Endothelial cell of umbilical vein (primary cell): Measurements from ENCODE around the gene CAMLG. TPM values are rescaled to one million over a fixed set of nuclear protein-coding genes. Genes with fewer than 3 reads are reported as not detected.

Experiments
- BruUV-seq: library from RNA; stranded (reverse); fragments of 400-500 nt; replicated peaks from 2 replicates; lab custom pipeline; 2021; lab: Mats Ljungman, UMichigan
- CTCF ChIA-PET: fragments of 300-600, 350-600 bp; sonication (Branson Sonifier 250); formaldehyde crosslinking; loops from one replicate; lab custom pipeline; 2021; ENCODE audit warnings: antibody characterized with exemption, inconsistent platforms; lab: Charles Lee
- POLR2A ChIA-PET: fragments of 300-600, 350-600 bp; sonication (Branson Sonifier 250); formaldehyde crosslinking; loops from one replicate; lab custom pipeline; 2021; ENCODE audit warnings: antibody characterized with exemption, inconsistent platforms; lab: Charles Lee
- DNase-seq: peaks from one replicate; pipeline ENCODE4 v3.0.0-alpha.2; 2011; ENCODE audit warnings: low read depth, low spot score
- FAIRE-seq: peaks from 2 replicates; lab custom pipeline; 2011; peaks lifted over from hg19 to GRCh38; lab: Jason Lieb, UNC
- H2AFZ ChIP-seq: 2 replicates; pipeline ENCODE4 v1.6.0; 2012; ENCODE audit warnings: low read depth, low read length, control low read depth, inconsistent platforms
- H3K27ac ChIP-seq: 2 replicates; pipeline ENCODE4 v1.5.1; 2011; ENCODE audit warnings: low read depth, mild to moderate bottlenecking, control low read depth, low read length, moderate library complexity; ENCODE audit not compliant: insufficient read depth
- H3K27me3 ChIP-seq, 2 experiments: 2 replicates each; pipeline versions ENCODE4 v1.6.0 to v1.6.1; 2011; ENCODE audit warnings: low read length in 2 of 2, mixed read lengths in 1 of 2; ENCODE audit not compliant: control insufficient read depth in 2 of 2, insufficient read depth in 2 of 2
- H3K36me3 ChIP-seq, 2 experiments: 2 replicates in 1 of 2; 3 replicates in 1 of 2; pipeline ENCODE4 v1.5.1; 2011; ENCODE audit warnings: low read length in 2 of 2, mild to moderate bottlenecking in 1 of 2, moderate library complexity in 1 of 2; ENCODE audit not compliant: control insufficient read depth in 2 of 2, insufficient read depth in 2 of 2; ENCODE audit errors: extremely low read depth in 1 of 2
- H3K4me1 ChIP-seq: 3 replicates; pipeline ENCODE4 v1.5.1; 2011; ENCODE audit warnings: mild to moderate bottlenecking, low read length; ENCODE audit not compliant: control insufficient read depth, insufficient read depth; ENCODE audit errors: extremely low read depth
- H3K4me2 ChIP-seq: 2 replicates; pipeline ENCODE4 v1.6.1; 2011; ENCODE audit warnings: low read length, control low read depth, mixed read lengths; ENCODE audit not compliant: insufficient read depth
- H3K4me3 ChIP-seq, 3 experiments: fragments of 200-600 bp in 1 of 3; sonication (generic), shearing (Covaris generic) in 1 of 3; replicated peaks in 1 of 3; 2 replicates each; pipeline ENCODE4 v1.5.1; 2011 to 2016; ENCODE audit warnings: control low read depth in 3 of 3, low read length in 3 of 3, mild to moderate bottlenecking in 2 of 3, inconsistent platforms in 1 of 3, low read depth in 1 of 3, moderate library complexity in 1 of 3; ENCODE audit not compliant: insufficient read depth in 1 of 3
- H3K79me2 ChIP-seq: 2 replicates; pipeline ENCODE4 v1.6.0; 2012; ENCODE audit warnings: low read length, inconsistent platforms; ENCODE audit not compliant: control insufficient read depth, insufficient read depth
- H3K9ac ChIP-seq: replicated peaks from 2 replicates; pipeline ENCODE3; 2011; ENCODE audit warnings: low read length, control low read depth; ENCODE audit not compliant: insufficient read depth; ENCODE audit errors: extremely low read depth
- H3K9me1 ChIP-seq: replicated peaks from 3 replicates; pipeline ENCODE4 v1.6.0; 2011; ENCODE audit warnings: mild to moderate bottlenecking, low read length; ENCODE audit not compliant: control insufficient read depth, insufficient read depth; ENCODE audit errors: extremely low read depth
- H3K9me3 ChIP-seq: replicated peaks from 2 replicates; pipeline ENCODE4 v1.5.1; 2012; ENCODE audit warnings: low read length, inconsistent platforms; ENCODE audit not compliant: control insufficient read depth, insufficient read depth
- H4K20me1 ChIP-seq: replicated peaks from 2 replicates; pipeline ENCODE3; 2011; ENCODE audit warnings: mild to moderate bottlenecking, low read length; ENCODE audit not compliant: control insufficient read depth, insufficient read depth; ENCODE audit errors: extremely low read depth
- CTCF ChIP-seq, 2 donors: IDR thresholded peaks; 1 replicate in 1 of 2; 2 replicates in 1 of 2; pipeline ENCODE4 v1.5.1; 2011; ENCODE audit warnings: low read length in 2 of 2, mild to moderate bottlenecking in 2 of 2, moderate library complexity in 2 of 2, control low read depth in 1 of 2, inconsistent platforms in 1 of 2, low read depth in 1 of 2; ENCODE audit not compliant: insufficient read depth in 1 of 2; ENCODE audit errors: extremely low read depth in 1 of 2
- EZH2 ChIP-seq: IDR thresholded peaks from 2 replicates; pipeline ENCODE4 v1.6.1; 2012; ENCODE audit warnings: borderline replicate concordance, low read depth, mild to moderate bottlenecking, moderate library complexity, low read length, inconsistent platforms; ENCODE audit not compliant: severe bottlenecking
- FOS ChIP-seq: IDR thresholded peaks from 2 replicates; pipeline ENCODE4 v1.6.1; 2011; ENCODE audit warnings: mild to moderate bottlenecking, low read length, moderate library complexity, borderline replicate concordance; ENCODE audit not compliant: insufficient read depth
- GATA2 ChIP-seq: IDR thresholded peaks from 2 replicates; pipeline ENCODE4 v1.7.0; 2011; ENCODE audit warnings: low read depth, mild to moderate bottlenecking, moderate library complexity, mixed read lengths, low read length; ENCODE audit not compliant: insufficient read length, insufficient read depth
- JUN ChIP-seq: IDR thresholded peaks from 2 replicates; pipeline ENCODE4 v1.6.1; 2011; ENCODE audit warnings: borderline replicate concordance, low read depth; ENCODE audit not compliant: insufficient read length, insufficient read depth
- MAX ChIP-seq: IDR thresholded peaks from 2 replicates; pipeline ENCODE4 v1.6.1; 2011; ENCODE audit not compliant: insufficient read depth, insufficient read length
- MYC ChIP-seq: IDR thresholded peaks from one replicate; pipeline ENCODE4 v1.6.1; 2011; ENCODE audit warnings: mild to moderate bottlenecking, low read depth, low read length
- POLR2A ChIP-seq: IDR thresholded peaks from 2 replicates; pipeline ENCODE4 v1.6.1; 2012; ENCODE audit warnings: low read depth, mild to moderate bottlenecking, control low read depth, low read length
- POLR2AphosphoS5 ChIP-seq: IDR thresholded peaks from 2 replicates; pipeline ENCODE4 v1.6.1; 2012; ENCODE audit warnings: low read depth, mild to moderate bottlenecking, control low read depth, low read length, moderate library complexity; ENCODE audit not compliant: insufficient read depth
- dilution Hi-C: fragments of 300-500 bp; cut with MboI; formaldehyde crosslinking; loops from one replicate; pipeline ENCODE4 v1.15.0; 2019; ENCODE audit warnings: low sequenced_read_pairs; ENCODE audit not compliant: extremely low pct_ligation_motif_present
- intact Hi-C: fragments of 100-400 bp; cut with micrococcal nuclease; formaldehyde crosslinking; loops from one replicate; pipeline ENCODE4 v1.10.0; 2022
- polyA plus RNA-seq, 4 experiments: library from polyadenylated mRNA; depleted of rRNA in 3 of 4; stranded (reverse) in 3 of 4; unstranded in 1 of 4; fragments of >200 nt; gene quantifications; 2 replicates each; pipeline versions ENCODE4 v1.2.1 to v1.2.3, GENCODE V29; 2011 to 2012; ENCODE audit warnings: missing spikeins in 1 of 4
- small RNA-seq: library from RNA; depleted of rRNA; stranded (forward); fragments of <200 nt; gene quantifications from one replicate; pipeline ENCODE3, GENCODE V24; 2012; ENCODE audit warnings: low replicate concordance, low read depth; ENCODE audit not compliant: insufficient read depth, insufficient read length
- total RNA-seq: library from RNA; stranded (reverse); gene quantifications from 2 replicates; pipeline ENCODE4 v1.2.3, GENCODE V29; 2021

The CAMLG gene
- total and polyA plus RNA-seq, 2 donors (not counting 3 experiments of a cell fraction or from before 2014, with no cell fraction given) = 14.7 to 33.3 TPM

DNA sequence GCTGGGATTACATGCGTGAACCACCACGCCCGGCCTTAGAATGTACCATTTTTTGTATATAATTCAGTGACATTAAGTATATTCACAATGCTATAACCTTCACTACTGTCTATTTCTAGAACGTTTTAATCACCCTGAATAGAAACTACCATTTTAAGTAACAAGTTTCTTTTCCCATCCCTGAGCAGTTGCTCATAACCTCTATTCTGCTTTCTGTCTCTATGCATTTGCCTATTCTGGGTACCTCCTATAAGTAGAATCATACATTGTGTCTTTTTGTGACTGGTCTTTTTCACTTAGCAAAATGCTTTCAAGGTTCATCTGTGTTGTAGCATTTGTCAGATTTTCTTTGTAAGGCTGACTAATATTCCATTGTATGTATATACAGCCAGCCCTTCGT, 60.1 kb downstream of the CAMLG start:
- no TSS peak for BruUV-seq
- Histone ChIP-seq H3K27ac (no peak overlapping the region), H3K27me3 (no peaks in the 10 kb centered on the region), H2AFZ (no peak overlapping the region), H3K9me1 (no peaks in the 10 kb centered on the region), H3K4me3 (no peak overlapping the region), H3K79me2 (no peaks in the 10 kb centered on the region), H3K36me3 (peaks cover 14 to 19% of the 10 kb centered on the region in 2 experiments), H3K4me2 (no peak overlapping the region), H3K9me3 (no peaks in the 10 kb centered on the region), H4K20me1 (no peaks in the 10 kb centered on the region), H3K4me1 (no peaks in the 10 kb centered on the region), H3K9ac (no peak overlapping the region)
- dilution Hi-C loops (no loop called here), intact Hi-C loops (no loop called here)
- DNase-seq = no peak
- ChIA-PET CTCF (interaction anchor here (1.3 kb wide), 1 partner anchor 79 kb away, joined by 3 read pairs; no protein-coding TSS in a partner anchor), POLR2A (no interaction called here)
- no peak for TF ChIP-seq FOS
- TF ChIP-seq MYC = no peak
- no peak for TF ChIP-seq JUN
- TF ChIP-seq POLR2A = no peak
- TF ChIP-seq CTCF (IDR thresholded peaks at IDR 0.05; ENCODE audit: extremely low read depth in 1 of 2, insufficient read depth in 1 of 2, low read depth in 1 of 2, low read length in 2 of 2) = no peak
- TF ChIP-seq MAX = no peak
- TF ChIP-seq POLR2AphosphoS5 = no peak
- no peak for TF ChIP-seq GATA2
- no peak for TF ChIP-seq EZH2
- FAIRE-seq = no peak

Small RNA genes within 50 kb of the gene (small RNA-seq; reads per million reads assigned to genes)
- not detected for gene RNU6-1164P
- not detected for gene RNU6-757P

Other genes with a start within 250 kb of the CAMLG start
- gene JADE2, start 212.9 kb upstream of the CAMLG start, total RNA-seq = 19.2 and 31.1 TPM in 2 replicates
- 11.6 and 12.0 TPM in 2 replicates for gene JADE2, start 212.9 kb upstream of the CAMLG start, polyA plus RNA-seq
- 56.2 and 62.5 TPM in 2 replicates for gene SAR1B, start 105.7 kb upstream of the CAMLG start, total RNA-seq
- gene SAR1B, start 105.7 kb upstream of the CAMLG start, polyA plus RNA-seq = 13.1 and 18.6 TPM in 2 replicates
- 28.6 and 30.0 TPM in 2 replicates for gene SEC24A, start 89.8 kb upstream of the CAMLG start, total RNA-seq
- gene SEC24A, start 89.8 kb upstream of the CAMLG start, polyA plus RNA-seq = 19.8 and 20.4 TPM in 2 replicates
- 58.0 and 65.2 TPM in 2 replicates for gene DDX46, start 20.2 kb downstream of the CAMLG start, total RNA-seq
- 8.8 and 16.0 TPM in 2 replicates for gene DDX46, start 20.2 kb downstream of the CAMLG start, polyA plus RNA-seq
- 56.0 and 56.2 TPM in 2 replicates for gene C5orf24, start 107.4 kb downstream of the CAMLG start, total RNA-seq
- 16.4 and 21.7 TPM in 2 replicates for gene C5orf24, start 107.4 kb downstream of the CAMLG start, polyA plus RNA-seq
- 49.7 and 68.6 TPM in 2 replicates for gene TXNDC15, start 135.8 kb downstream of the CAMLG start, total RNA-seq
- 57.2 and 63.0 TPM in 2 replicates for gene TXNDC15, start 135.8 kb downstream of the CAMLG start, polyA plus RNA-seq
- 10.0 and 10.7 TPM in 2 replicates for gene PCBD2, start 166.6 kb downstream of the CAMLG start, total RNA-seq
- gene PCBD2, start 166.6 kb downstream of the CAMLG start, polyA plus RNA-seq = 4.0 and 4.2 TPM in 2 replicates
- gene CATSPER3, start 229.4 kb downstream of the CAMLG start, total RNA-seq = 0.71 TPM in 1 of 2 replicates, not detected in the other
- 0.35 and 0.43 TPM in 2 replicates for gene CATSPER3, start 229.4 kb downstream of the CAMLG start, polyA plus RNA-seq